CD4-positive, alpha-beta T cell (primary cell): Measurements from ENCODE around the gene UNC5B. TPM values are rescaled to one million over a fixed set of nuclear protein-coding genes. Genes with fewer than 3 reads are reported as not detected.
A peak's percentile ranks its signal among the peaks of the same experiment; 100 is the strongest.

Experiments used
- ATAC-seq: fragments of 200-7000 bp; cut with Tn5 transposase; one replicate; pipeline ENCODE4 v1.10.0; 2022; ENCODE audit warnings: mild to moderate bottlenecking; ENCODE audit not compliant: poor library complexity
- CTCF ChIA-PET: fragments of 350-600 bp; sonication (Branson Sonifier 250); formaldehyde crosslinking; loops from one replicate; lab custom pipeline; 2021; ENCODE audit warnings: antibody characterized with exemption, inconsistent platforms; lab: Charles Lee
- POLR2A ChIA-PET: fragments of 350-600 bp; sonication (Branson Sonifier 250); formaldehyde crosslinking; loops from one replicate; lab custom pipeline; 2021; ENCODE audit warnings: antibody characterized with exemption, inconsistent platforms; lab: Charles Lee
- DNase-seq, 14 experiments: peaks; one replicate each; pipeline ENCODE4 v3.0.0-alpha.2; 2013 to 2020; ENCODE audit warnings: mixed read lengths in 2 of 14
- H3K27ac ChIP-seq, 2 donors: one replicate each; pipeline versions ENCODE4 v1.5.1 to v1.7.0; 2013; ENCODE audit warnings: low read length in 2 of 2, low read depth in 1 of 2, mild to moderate bottlenecking in 1 of 2
- H3K27me3 ChIP-seq, 2 experiments: 1 replicate in 1 of 2; 2 replicates in 1 of 2; pipeline versions ENCODE4 v1.6.1 to v1.7.0; 2013; ENCODE audit warnings: low read length in 2 of 2, control low read depth in 1 of 2, mild to moderate bottlenecking in 1 of 2, moderate library complexity in 1 of 2; ENCODE audit not compliant: insufficient read depth in 2 of 2, control insufficient read depth in 1 of 2
- H3K36me3 ChIP-seq: one replicate; pipeline ENCODE4 v1.6.1; 2013; ENCODE audit warnings: low read length, control low read depth; ENCODE audit not compliant: insufficient read depth
- H3K4me1 ChIP-seq: one replicate; pipeline ENCODE4 v1.6.1; 2013; ENCODE audit warnings: low read length, control low read depth; ENCODE audit not compliant: insufficient read depth
- H3K4me3 ChIP-seq: one replicate; pipeline ENCODE4 v1.5.1; 2013; ENCODE audit warnings: mild to moderate bottlenecking, low read length, moderate library complexity
- H3K9me3 ChIP-seq, 2 experiments: 1 replicate in 1 of 2; 2 replicates in 1 of 2; pipeline versions ENCODE4 v1.6.1 to v1.7.0; 2013; ENCODE audit warnings: low read length in 2 of 2, mild to moderate bottlenecking in 2 of 2, control low read depth in 1 of 2, moderate library complexity in 1 of 2; ENCODE audit not compliant: control insufficient read depth in 1 of 2, insufficient read depth in 1 of 2
- H3K27ac Mint-ChIP-seq: one replicate; pipeline ENCODE4 v1.8.0; 2020; ENCODE audit warnings: mixed read lengths
- H3K27me3 Mint-ChIP-seq: one replicate; pipeline ENCODE4 v1.8.0; 2021; ENCODE audit warnings: mixed read lengths
- H3K36me3 Mint-ChIP-seq: one replicate; pipeline ENCODE4 v1.8.0; 2021; ENCODE audit warnings: low read depth, mixed read lengths
- H3K4me1 Mint-ChIP-seq: one replicate; pipeline ENCODE4 v1.8.0; 2021; ENCODE audit warnings: low read depth, mixed read lengths
- H3K4me3 Mint-ChIP-seq: one replicate; pipeline ENCODE4 v1.8.0; 2020; ENCODE audit warnings: mild to moderate bottlenecking, mixed read lengths
- H3K9me3 Mint-ChIP-seq: one replicate; pipeline ENCODE4 v1.8.0; 2020; ENCODE audit warnings: mixed read lengths
- CTCF ChIP-seq: fragments of 200-600 bp; IDR thresholded peaks from one replicate; pipeline ENCODE4 v1.8.0; 2022; ENCODE audit warnings: antibody characterized with exemption, mild to moderate bottlenecking
- intact Hi-C, 2 experiments: fragments of 100-400 bp; cut with DNase I in 1 of 2; cut with micrococcal nuclease in 1 of 2; formaldehyde crosslinking; loops; one replicate each; pipeline versions ENCODE4 v1.15.1 to v1.9.0; 2023 to 2025; cut with DNase I, micrococcal nuclease
- total RNA-seq, 174 experiments: library from RNA in 2 of 174; stranded (reverse) in 2 of 174; gene quantifications; one replicate each; pipeline ENCODE4 v1.2.3 and lab custom pipeline; 2021 to 2026

UNC5B gene
- total RNA-seq, 2 experiments from 2014 or later, result 0.03 TPM; not detected in 1

- Histone ChIP-seq H3K27me3 (no peaks in the 10 kb centered on the region), H3K4me1 (peaks cover 26% of the 10 kb centered on the region), H3K9me3 (no peaks in the 10 kb centered on the region), H3K36me3 (no peaks in the 10 kb centered on the region), H3K27ac (no peak overlapping the region), H3K4me3 (no peak overlapping the region)
- H3K4me1 Mint-ChIP-seq, result peaks cover 19% of the 10 kb centered on the region
- CTCF ChIA-PET, result interaction anchor here (0.6 kb wide), 1 partner anchor 917 kb away, joined by 3 read pairs; no protein-coding TSS in a partner anchor
- H3K4me3 Mint-ChIP-seq, result no peak overlapping the region
- H3K36me3 Mint-ChIP-seq, result peaks cover 4% of the 10 kb centered on the region
- H3K9me3 Mint-ChIP-seq, result no peaks in the 10 kb centered on the region
- no peak overlapping the region for H3K27ac Mint-ChIP-seq
- no peak for DNase-seq
- POLR2A ChIA-PET, result no interaction called here
- TF ChIP-seq CTCF, result no peak
- intact Hi-C loops, result loop anchor here (5.0 to 10.0 kb wide), 4 partner anchors 58 to 1018 kb away; no protein-coding TSS in a partner anchor
- peaks cover 4% of the 10 kb centered on the region for H3K27me3 Mint-ChIP-seq
- no peak for ATAC-seq
Observed at GRCh38 chr10:71316786-71317160, 104.4 kb downstream of the UNC5B start.

- peaks cover 30% of the 10 kb centered on the region for H3K4me1 ChIP-seq
- ATAC-seq (no peak), DNase-seq (no peak)
- peaks cover 20% of the 10 kb centered on the region for H3K4me1 Mint-ChIP-seq
- POLR2A ChIA-PET, result no interaction called here
- peaks cover under 1% of the 10 kb centered on the region for H3K27me3 Mint-ChIP-seq
- H3K36me3 Mint-ChIP-seq, result peaks cover 4% of the 10 kb centered on the region
- H3K27me3 ChIP-seq, result no peaks in the 10 kb centered on the region
- TF ChIP-seq CTCF, result no peak
- CTCF ChIA-PET, result interaction anchor here (2.4 kb wide), 1 partner anchor 390 kb away, joined by 11 read pairs; no protein-coding TSS in a partner anchor
- H3K27ac ChIP-seq, result no peak overlapping the region
- peak overlapping the region; percentile 42 for H3K27ac Mint-ChIP-seq
- peak overlapping the region; percentile 85 for H3K4me3 Mint-ChIP-seq
- peaks cover 2% of the 10 kb centered on the region for H3K36me3 ChIP-seq
- intact Hi-C loops, result loop anchor here (5.0 to 10.0 kb wide), 4 partner anchors 57 to 1017 kb away; no protein-coding TSS in a partner anchor
- H3K9me3 ChIP-seq, result no peaks in the 10 kb centered on the region
- no peak overlapping the region for H3K4me3 ChIP-seq
- H3K9me3 Mint-ChIP-seq, result no peaks in the 10 kb centered on the region
Observed at GRCh38 chr10:71317739-71318138, 105.4 kb downstream of the UNC5B start.

GRCh38 chr10:71319042-71319799, 106.9 kb downstream of the UNC5B start, which contains the start of gene SLC29A3:
Gene SLC29A3 (plus strand): TSS chr10:71319259. CDS start chr10:71319310, 51 bp downstream.
- peaks cover 31% of the 10 kb centered on the region for H3K4me1 Mint-ChIP-seq
- ChIA-PET POLR2A (interaction anchor here (0.5 to 2.4 kb wide), 9 partner anchors 9 to 1506 kb away, joined by 3 to 8 read pairs (median 3); partner anchors contain the start of genes PSAP and VSIR), CTCF (interaction anchor here (0.7 to 2.5 kb wide), 15 partner anchors 10 to 1553 kb away, joined by 3 to 11 read pairs (median 4); partner anchors contain the start of gene VSIR)
- peak within 1 kb of the TSS; percentile 97 for H3K4me3 Mint-ChIP-seq
- no peaks in the 10 kb centered on the region for H3K9me3 ChIP-seq
- intact Hi-C loops, result loop anchor here (5.0 to 10.0 kb wide), 4 partner anchors 56 to 1016 kb away; no protein-coding TSS in a partner anchor
- H3K27me3 ChIP-seq, result no peaks in the 10 kb centered on the region
- peaks cover 32% of the 10 kb centered on the region for H3K4me1 ChIP-seq
- peak; percentile 56 for TF ChIP-seq CTCF
- ATAC-seq (peak; percentile 86), DNase-seq (peak; percentile 69 to 93 (median 79))
- peak within 1 kb of the TSS; percentile 66 for H3K27ac Mint-ChIP-seq
- peaks cover 14% of the 10 kb centered on the region for H3K36me3 ChIP-seq
- peaks cover 18% of the 10 kb centered on the region for H3K36me3 Mint-ChIP-seq
- H3K9me3 Mint-ChIP-seq, result no peaks in the 10 kb centered on the region
- H3K4me3 ChIP-seq, result peak within 1 kb of the TSS; percentile 88
- no peaks in the 10 kb centered on the region for H3K27me3 Mint-ChIP-seq
- no peak within 1 kb of the TSS for H3K27ac ChIP-seq
